Measurements from ENCODE around the gene ABCC3.

Gene ABCC3

DNA sequence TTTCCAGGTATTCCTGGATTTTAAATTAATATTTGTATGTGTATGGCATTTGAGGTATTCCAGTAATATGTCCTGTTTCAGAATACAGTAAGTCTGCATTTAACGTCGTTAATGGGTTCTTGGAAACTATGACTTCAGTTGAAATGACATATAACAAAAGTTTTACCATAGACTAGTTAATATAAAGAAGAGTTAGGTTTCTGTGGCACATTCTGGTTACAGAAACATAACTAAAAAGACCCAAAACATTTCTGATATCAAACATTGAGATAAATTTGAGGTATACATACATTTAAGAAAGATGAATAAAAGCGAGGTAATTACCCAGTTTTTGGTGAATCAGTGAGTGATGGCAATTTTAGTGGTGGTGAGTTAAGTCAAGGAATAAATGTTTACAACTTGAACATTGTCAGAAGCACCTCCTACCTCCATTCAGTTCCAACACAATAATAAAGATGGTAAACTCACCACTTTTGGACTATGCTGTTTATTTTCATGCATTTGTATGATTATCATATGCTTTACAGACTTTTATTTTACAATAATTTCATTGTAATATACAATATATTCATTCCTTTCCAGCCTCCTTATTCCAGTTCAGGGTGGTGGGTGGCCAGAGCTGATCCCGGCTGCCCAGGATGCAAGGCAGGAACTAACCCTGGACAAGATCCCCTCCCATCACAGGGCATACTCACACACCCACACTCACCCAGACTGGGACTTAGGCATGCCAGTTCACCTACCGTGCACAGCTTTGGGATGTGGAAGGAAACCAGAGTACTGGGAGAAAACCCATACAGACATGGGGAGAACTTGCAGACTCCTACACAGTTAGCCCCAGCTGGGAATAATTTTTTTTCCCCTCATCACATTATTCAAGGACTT, 94.4 kb downstream of the ABCC3 start:
- in situ Hi-C loops (cut with MboI; ENCODE audit: low sequenced_read_pairs), result no loop called here

GRCh38 chr17:50731575-50732460, 97.1 kb downstream of the ABCC3 start:
- in situ Hi-C loops (cut with MboI; ENCODE audit: low sequenced_read_pairs), result no loop called here

- in situ Hi-C loops (cut with MboI; ENCODE audit: low sequenced_read_pairs), result no loop called here
Observed at GRCh38 chr17:50735287-50735686, 100.6 kb downstream of the ABCC3 start.

DNA sequence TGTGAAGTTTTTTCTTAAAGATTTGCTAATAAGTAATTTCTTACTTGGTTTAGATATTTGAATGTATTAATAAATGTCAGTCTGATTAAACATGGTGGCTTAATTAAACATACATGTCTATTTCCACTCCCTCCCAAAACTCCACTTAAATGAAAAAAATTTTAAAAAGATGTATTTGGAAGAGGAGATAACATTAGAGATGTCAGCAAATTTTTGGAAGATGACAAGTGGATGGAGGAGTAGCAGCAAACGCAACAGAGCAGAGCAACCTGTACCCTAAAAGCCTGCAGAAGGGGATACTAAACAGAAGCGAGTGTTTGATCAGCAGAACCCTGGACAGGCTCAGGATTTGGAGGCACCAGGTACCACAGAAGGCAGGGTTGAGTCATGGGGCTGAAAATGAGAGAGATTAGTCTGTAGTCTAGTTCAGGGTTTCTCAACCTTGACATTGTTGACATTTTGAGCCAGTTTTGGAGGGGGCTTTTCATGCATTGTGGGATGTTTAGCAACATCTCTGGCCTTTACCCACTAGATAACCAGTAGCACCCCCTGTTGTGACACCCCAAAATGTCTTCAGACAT, 102.5 kb downstream of the ABCC3 start:
- in situ Hi-C loops (cut with MboI; ENCODE audit: low sequenced_read_pairs), result no loop called here

- in situ Hi-C loops (cut with MboI; ENCODE audit: low sequenced_read_pairs), result no loop called here
Observed at GRCh38 chr17:50739098-50739497, 104.4 kb downstream of the ABCC3 start.
